ENCODE data around the gene DAZL.

The DAZL gene

DNA sequence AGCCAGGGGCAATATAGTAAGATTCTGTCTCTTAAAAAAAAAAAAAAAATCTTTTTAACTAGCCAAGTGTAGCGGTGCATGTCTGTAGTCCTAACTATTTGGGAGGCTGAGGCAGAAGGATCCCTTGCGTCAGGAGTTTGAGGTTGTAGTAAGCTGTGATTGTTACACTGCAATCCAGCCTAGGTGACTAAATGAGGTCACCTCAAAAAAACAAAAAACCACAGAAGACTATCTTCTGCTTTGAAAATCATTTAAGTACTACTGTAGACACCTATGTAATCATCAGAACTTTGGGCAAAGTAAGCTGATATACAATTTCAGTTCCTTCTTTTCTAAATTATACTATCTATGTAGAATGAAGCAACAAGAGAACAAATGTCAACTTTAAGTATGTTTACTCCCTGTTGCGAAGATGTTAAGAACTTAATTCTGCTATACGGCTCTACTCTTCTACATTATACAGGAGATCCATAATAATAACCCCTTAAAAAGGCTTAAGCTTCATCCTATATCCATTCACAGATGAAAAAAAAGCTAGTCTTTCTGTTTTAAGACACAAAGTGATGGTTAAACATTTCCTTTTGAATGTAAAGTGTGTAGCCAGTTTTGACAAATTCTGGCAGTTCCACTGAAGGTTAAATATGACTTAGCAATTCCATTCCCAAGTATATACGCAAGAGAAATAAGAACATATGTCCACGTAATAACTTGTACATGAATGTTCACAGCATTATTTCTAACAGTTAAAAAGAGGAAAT, 15.2 kb downstream of the DAZL start:
- no peak for DNase-seq

DNA sequence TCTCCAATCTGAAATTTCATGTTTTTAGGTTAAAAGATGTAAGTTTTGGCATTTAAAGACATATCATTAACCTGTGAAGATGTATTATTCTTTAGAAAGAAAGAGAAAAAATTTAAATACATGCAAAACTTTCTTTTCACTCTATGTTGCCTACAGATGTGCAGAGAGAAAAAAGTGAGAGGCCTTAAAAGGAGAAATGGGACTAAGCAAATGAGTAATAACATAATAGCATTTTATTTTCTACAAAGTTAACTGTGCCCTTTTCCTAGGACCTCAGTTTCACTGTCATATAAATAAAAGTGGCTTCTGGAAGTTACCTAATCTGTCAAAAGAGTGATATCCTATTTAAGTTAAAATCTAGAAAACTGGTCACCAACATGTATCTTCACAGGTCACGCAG, 16.1 kb downstream of the DAZL start:
- no peak for DNase-seq

DNA sequence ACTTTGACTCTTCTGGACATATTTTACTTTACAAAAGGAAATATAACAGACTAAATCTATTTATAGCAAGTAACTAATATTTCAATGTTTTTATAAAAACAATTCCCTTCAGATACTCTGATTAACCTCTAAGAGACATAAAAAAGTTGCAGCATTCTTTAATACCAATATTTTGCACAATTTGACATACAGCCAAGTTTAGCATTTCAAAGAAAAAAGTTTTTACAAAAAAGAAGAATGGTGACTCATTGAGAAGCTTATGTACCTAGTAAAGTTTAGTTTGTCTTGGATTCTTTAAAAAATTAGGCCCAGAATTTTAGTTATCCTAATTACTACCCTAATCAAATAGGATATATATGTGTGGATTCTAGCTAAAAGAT, 17.6 kb downstream of the DAZL start:
- DNase-seq = no peak

DNA sequence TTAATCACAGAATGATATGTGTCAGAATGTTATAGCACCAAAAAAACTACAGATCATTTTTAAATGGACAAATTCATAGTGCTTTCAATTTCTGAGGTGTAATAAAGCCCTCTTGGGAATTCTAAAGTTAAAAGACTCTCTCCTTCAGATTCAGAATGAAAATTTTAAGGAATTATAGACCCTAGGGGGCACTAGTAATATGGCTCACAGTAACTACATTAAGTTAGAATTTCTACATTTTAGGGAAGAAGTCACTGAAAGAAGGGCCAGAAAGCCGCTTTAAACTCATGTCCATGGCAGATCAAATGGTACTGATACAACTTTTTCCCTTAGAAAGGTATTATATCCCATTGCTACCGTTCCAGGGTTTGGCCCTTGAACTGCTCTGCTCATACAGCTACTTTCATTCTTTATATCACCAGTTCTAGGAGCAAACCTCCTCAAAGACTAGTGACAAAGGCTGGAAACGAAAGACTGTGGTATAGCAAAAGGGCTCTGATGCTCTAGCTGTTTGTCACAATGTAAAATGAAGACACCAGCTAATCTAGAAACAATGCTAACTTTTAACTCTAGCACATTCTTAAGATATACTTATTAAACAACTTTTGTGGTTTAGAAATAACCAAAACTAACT, 18.1 kb downstream of the DAZL start:
- no peak for DNase-seq

DNA sequence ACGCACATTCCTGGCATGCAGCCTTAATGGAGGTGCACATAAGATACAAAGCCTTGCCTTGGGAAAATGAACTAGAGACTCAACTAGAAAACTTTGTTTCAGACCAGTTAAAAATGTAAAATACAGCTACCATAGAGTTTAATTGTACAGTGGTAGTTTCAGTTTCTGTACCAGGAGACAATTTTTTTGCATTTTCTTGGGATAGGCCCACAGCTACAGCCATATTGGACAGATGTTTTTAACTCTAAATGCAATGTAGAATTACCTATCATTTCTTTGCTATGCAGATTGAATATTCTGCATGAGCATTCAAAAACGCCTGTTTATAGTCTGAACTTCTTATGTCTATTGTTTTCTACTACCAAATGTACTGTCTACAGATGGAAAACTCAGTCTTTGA, 20.3 kb downstream of the DAZL start:
- DNase-seq = no peak

DNA sequence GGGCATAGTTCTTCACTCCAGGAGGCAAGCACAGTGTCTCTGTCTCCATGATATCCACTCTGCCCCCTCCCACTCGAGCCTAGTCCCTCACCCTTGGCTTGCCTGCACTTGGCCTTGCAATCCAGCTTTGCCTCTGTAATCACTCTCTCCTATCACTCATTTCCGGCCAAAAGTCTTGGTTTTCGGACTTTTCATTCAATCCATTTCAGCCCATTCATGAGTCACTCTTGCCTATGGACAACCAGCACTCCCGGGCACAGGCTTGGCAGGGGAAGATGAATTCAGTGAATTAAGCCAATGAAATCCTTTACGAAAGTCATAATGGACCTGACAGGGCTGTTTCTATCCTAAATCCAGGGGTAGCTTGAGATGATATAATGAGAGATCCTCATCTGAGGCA, 21.7 kb downstream of the DAZL start:
- DNase-seq = no peak

DNA sequence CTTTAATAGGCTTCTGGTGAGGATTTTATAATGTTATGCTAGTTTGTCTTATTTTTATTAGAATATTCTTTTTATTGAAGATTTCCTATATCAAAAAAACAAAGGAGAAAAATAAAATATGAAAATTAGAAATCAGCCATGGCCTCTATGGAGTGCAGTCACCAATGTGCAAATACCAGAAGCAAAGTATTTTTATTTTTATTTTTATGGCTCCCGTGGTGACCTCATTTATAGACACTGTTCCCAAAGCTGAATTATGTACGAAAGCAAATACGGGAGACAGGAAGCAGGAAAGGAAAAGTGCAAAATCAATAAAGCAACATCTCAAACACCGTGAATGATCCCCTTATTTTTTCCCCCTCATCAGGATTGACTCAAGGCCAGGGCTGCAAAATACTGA, 35.1 kb downstream of the DAZL start:
- no peak for DNase-seq

DNA sequence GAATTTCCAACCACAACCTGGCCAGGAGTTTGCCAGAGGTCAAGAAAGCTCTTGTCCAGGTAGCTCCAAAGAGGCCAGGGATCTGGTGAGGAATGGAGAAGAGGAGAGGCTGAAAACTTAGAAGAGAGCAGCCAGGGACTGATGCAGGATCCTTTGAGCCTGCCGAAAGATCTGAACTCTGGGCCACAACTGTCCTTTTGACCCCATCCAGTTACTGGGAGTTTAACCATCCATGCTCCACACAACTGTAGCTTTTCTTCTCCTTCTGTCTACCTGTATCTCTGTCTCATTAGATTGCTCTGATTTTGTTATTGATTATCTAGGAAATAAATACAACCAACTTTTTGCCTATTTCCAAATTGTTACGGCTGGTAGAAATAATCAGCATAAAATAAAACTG, 36.7 kb downstream of the DAZL start:
- DNase-seq = no peak

DNA sequence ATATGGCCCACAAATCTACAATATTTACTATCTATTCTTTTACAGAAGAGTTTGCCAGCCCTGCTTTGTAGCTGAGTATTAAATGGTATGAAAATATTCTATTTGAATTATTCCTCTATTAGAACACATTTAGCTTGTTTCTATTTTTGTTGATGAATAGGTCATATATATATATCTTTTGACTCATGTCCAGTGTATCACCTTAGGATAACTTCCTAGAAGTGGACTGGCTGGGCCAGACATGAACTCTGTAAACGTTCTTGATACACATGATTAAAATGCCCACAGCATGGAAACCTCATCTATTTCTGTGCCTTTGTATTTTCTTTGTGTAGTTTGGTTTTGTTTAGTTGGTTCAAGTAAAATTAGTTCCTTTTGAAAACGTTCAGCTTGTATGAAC, 37.1 kb downstream of the DAZL start:
- DNase-seq = no peak

DNA sequence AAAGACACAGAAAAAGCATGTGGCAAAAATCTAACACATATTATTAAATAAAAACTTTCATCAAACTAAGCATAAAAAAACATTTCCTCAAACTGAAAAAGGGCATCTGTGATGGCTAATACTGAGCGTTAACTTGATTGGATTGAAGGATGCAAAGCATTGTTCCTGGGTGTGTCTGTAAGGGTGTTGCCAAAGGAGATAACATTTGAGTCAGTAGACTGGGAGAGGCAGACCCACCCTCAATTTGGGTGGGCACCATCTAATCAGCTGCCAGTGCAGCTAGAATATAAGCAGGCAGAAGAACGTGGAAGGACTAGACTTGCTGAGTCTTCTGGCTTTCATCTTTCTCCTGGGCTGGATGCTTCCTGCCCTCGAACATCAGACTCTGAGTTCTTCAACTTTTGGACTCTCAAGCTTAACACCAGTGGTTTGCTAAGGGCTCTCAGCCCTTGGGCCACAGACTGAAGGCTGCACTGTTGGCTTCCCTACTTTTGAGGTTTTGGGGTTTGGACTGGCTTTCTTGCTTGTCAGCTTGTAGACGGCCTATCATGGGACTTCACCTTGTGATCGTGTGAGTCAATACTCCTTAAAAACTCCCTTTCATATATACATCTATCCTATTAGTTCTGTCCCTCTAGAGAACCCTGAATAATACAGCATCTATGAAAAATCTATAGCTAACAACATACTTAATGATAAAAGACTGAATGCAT, 45.4 kb downstream of the DAZL start:
- DNase-seq = no peak

DNA sequence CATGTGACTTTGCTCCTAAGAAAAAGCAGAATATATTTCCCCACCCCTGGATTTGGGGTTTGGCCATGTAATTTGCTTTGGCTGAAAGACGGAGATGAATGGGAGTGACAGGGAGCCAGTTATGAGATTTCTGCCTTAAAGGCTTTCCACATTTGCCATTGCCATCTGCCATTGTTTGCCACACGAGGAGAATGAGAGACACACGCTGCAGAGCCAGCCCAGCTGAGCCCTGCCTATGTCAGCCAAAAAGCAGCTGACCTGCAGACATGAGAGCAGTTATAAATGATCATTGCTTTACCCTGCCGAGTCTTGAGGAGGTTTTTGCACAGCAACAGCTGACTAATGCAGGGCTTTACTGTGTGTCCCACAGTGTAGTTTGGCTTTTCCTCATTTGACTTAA, 51.1 kb downstream of the DAZL start:
- DNase-seq = no peak

DNA sequence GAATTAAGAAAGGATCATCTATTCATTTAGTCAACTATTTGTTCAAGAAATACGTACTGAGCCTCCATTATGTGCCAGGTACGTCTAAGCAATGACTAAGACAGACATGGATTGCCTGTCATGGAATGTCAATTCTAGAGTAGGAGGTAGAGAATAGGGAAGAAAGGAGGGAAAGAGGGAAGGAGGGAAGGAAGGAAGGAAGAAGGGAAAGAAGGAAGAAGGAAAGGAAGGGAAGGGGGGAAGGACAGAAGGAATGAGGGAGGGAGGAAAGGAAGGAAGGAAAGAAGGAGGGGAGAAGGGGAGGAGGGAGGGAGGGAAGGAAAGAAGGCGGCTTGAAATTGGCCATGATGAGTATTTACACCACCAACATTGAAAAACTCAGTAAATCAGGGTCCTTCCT, 52.5 kb downstream of the DAZL start:
- no peak for DNase-seq

DNA sequence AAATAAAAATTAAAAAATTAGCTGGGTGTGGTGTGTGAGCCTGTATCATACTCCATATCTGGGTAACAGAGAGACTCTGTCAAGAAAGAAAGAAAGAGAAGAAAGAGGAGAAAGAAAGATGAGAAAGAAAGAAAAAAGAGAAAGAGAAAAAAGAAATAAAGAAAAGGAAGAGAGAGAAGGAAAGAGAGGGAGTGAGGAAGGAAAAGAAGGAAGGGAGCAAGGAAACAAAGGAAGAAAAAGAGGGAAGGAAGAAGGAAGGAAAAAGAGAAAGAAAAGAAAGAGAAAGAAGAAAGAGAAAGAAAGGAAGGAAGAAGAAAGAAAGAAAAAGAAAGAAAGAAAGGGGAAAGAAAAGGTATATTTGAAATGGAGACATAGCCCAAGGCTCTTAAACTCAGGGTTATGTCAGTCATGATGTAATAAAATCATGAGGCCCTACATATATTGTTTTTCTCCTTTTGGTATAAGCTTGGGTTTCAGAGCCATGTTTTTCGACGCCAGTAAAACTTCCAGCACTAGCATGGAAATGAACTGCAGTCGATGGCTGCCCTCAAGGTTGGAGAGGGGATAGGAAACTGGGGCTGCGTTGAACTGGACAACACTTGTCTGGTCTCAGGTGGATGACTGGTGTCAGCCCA, 53.8 kb downstream of the DAZL start:
- no peak for DNase-seq

DNA sequence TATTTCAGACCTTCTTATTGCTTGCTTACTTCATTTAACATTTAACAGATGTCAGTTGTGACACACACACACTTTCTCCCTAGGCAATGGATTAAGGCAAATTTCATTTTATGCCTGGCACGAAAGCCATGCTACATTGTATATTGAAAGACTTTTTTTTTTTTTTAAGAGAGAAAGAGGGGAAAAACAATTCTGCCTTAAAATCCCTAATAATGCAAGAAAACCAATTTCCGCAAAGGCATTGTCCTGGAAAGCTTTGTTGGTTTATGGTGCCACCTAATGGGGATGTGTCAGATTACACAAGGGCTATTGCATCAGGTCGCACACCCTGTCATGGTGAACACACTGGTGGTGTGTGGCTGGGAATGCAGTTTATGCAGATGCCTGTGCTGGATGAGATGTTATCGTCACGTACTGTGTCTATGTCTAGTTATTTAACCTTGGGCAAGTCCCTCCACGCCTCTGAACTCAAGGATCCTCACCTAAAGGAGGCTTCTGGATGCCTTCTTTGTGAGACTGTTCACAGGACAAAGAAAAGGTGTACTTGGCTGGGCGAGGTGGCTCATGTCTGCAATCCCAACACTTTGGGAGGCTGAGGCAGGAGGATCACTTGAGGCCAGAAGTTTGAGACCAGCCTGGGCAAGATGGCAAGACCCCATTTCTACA, 54.4 kb downstream of the DAZL start:
- peak; percentile 83 for DNase-seq

DNA sequence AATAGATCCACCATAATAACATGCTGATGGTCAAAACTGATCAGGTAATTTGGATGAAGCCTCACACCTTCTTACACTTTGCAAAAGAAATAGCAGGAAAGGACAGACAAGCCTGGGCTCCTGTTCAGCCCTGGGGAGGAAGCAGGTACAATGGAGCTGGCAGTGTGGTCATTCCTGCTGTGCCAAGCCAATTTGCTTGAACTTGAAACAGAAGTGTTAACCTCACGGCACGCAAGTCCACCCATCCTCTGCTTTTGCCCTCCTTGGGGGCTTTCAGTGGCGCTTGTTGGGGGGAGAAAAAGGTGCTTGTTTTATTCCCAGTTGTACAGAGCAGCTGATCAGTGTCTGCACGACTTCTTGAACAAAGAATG, 54.9 kb downstream of the DAZL start:
- no peak for DNase-seq

DNA sequence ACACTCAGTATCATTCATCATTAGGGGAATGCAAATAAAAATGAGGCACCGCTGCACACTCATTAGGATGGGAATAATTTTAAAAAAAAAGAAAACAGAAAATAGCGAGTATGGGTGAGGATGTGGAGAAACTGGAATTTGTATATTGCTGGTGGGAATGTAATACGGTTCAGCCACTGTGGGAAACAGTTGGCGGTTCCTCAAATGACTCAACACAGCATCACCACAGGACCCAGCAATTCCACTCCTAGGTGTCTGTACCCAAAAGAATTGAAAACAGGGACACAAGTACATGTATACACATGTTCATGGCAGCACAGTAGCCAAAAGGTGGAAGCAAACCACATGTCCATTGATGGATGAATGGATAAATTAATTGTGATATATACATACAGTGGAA, 56.5 kb downstream of the DAZL start:
- no peak for DNase-seq

DNA sequence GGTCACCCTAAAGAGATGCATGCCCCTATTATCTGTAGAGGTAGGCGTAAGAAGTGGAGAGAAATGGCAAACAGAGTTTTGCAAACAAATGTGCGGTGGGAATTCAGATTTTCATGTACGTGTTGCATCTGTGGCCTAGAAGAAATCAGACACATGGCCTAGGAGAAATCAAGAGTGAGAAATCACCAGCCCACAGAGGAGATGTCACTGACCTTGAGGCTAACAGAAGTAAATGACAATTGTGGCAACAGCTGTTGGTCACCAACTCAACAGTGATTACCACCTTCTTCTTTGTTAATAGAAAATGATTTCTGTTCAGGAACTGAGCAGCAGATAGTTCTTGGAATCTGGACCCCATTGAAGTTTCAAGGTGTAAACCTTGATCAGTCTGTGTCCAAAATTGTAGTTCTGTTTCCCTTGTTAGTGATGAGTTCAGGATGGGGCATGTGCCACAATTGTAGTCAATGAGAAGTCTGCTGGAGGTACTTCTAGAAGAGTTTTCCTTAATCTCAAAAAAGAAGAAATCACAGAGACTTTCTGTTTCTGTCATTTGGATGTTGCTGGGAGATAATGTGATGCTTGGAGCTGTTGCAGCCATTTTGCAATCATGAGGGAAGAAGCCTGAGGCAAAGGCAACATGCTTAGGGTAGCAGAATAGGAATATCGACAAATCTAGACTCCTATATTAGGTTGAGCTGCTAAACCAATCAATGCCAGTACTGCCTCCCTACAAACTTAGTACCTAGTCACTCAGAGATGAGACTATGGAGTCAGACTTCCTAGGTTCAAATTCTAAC, 57.5 kb downstream of the DAZL start:
- no peak for DNase-seq

DNA sequence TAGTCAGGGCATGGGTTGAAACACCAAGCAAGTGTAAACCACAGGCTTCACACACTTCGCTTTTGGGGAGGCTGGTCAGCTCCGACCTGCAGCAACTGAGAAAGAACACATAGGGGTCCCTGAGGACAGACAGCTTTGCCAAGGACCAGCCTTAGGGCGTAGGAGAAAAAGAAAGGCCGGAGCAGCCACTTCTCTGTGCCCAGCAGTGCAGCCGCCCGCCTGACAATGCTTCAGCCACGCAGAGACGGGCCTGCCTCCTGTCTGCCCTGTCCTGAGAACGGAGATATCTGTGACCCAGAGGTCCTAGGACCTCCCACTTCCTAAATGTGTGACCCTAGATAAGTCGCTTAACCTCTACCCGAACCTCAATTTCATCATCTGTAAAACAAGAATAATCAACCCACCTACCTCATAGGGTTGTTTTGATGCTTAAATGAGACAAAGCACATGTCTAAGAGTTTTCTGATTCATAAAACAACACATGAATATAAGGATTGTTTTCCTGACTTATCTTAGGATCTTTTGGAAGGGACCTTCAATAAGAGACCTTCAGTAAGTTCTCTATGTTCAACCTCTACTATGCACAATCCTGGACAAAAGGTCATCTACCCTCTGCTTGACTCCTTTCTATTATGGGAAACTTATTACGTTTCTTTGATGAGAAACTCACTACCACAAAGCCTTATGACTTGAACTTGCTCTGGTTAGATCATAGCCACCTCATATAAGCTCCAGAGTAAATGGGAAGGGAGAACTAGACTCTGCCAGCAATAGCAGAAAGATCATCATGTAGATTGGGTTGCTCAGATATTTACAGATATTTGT, 58.8 kb downstream of the DAZL start:
- no peak for DNase-seq

DNA sequence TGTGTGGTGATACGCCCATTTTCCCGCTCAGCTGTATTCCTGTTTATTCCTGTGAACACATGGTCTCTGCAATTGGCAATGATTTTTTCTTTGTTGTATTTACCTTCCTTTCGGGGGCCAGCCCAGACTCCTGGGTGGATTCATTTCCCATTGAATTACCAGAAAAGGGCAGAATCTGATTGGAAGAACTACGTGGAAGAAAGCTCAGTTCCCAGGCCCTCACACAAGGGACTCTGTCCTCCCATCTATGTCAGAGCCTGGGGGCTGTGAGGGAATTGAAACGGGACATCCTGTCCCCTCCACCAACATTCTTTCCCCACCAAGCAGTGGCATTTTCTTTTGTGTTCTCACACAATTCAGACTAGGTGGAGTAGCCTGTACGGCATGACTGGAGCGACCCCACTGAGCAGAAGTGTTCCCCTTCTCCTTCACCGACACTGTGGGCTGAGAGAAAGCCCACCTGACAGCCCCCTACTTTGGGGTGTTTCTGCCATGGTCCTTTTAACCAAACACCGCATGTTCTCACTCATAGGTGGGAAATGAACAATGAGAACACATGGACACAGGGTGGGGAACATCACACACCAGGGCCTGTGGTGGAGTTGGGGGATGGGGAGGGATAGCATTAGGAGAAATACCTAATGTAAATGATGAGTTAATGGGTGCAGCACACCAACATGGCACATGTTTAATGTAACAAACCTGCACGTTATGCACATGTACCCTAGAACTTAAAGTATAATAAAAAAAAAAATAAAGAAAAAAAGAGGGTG, 59.6 kb downstream of the DAZL start:
- no peak for DNase-seq

DNA sequence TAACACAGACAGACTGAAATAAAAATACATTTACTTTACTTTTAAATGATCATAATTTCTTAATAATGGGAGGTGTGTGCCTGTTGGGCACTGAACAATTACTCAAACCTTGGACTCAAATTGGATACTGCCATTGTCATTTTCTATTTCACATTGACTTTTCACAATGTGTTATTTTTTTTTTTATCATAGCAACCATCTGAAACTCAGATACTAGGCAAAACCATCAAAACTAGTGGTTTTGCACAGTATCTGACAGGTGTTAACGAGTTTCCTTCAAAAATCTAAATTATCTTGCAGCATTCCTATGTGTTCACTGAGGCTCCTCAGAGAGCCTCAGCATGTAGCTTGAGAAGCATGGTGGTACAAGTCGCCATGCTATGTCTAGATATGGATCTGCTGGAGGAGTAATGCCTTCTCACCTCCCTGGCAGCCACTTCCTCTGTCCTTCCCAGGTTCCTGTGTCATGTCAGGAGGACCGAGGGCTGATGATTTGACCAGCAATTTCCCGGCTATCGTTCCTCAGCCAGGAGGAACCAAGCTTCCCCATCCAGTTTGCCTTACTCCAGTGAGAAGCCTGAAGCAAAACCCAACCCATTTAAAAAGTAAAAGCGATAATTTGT, 61.9 kb downstream of the DAZL start:
- no peak for DNase-seq
